ENCODE data around the gene CLCN3.

DNA sequence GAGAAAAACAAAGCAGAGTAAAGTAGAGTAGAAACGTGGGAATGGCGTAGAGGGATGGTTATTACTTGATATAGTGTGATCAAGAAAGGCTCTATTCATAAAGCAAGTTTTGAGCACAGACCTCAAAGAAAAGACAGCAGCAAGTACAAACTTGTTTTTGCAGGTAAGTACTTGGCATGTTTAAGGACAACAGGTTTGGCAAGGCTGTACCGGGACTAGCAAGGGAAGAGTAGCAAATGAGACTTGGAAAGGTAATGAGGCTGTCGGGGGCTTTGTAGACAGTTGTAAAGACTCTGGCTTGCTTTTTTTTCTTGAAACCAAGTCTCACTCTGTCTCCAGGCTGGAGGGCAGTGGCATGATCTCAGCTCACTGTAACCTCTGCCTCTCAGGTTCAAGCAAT, 48.9 kb upstream of the CLCN3 start:
- TF ChIP-seq CTCF (conservative IDR thresholded peaks at IDR 0.05; ENCODE audit: low read depth, low read length) (no peak), EZH2 (IDR thresholded peaks at IDR 0.05; ENCODE audit: low read length, unreplicated experiment) (no peak)
